GM12865 (cell line): ENCODE data around the gene KIRREL3.

Experiments
- DNase-seq: peaks from one replicate; pipeline ENCODE4 v3.0.0; 2010; ENCODE audit warnings: low read depth
- H3K4me3 ChIP-seq: 2 replicates; pipeline ENCODE4 v1.5.1; 2011; ENCODE audit warnings: mild to moderate bottlenecking, low read depth, low read length, control low read depth
- TF ChIP-seq, protein P1 (sequence below): IDR thresholded peaks from 2 replicates; pipeline ENCODE4 v1.5.1; 2011; ENCODE audit warnings: low read length, control low read depth, low read depth, inconsistent platforms; ENCODE audit not compliant: insufficient read depth; ENCODE audit errors: missing control alignments

KIRREL3 gene

DNA sequence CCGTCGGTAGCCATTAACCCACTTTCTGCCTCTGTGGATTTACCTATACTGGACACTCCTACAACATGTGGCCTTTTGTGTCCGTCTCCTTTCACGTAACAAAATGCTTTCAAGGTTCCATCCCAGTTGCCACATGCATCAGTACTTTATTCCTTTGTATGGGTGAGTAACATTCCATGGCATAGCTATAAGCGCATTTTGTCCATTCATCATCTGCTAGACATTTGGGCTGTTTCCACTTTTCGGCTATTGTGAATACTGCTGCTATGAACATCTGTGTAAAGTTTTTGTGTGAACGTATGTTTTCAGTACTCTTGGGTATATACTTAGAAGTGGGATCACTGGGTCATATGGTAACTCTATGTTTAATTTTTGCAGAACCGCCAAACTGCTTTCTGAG, 387.9 kb downstream of the KIRREL3 start:
- no peak for DNase-seq
- TF ChIP-seq, protein P1, sequence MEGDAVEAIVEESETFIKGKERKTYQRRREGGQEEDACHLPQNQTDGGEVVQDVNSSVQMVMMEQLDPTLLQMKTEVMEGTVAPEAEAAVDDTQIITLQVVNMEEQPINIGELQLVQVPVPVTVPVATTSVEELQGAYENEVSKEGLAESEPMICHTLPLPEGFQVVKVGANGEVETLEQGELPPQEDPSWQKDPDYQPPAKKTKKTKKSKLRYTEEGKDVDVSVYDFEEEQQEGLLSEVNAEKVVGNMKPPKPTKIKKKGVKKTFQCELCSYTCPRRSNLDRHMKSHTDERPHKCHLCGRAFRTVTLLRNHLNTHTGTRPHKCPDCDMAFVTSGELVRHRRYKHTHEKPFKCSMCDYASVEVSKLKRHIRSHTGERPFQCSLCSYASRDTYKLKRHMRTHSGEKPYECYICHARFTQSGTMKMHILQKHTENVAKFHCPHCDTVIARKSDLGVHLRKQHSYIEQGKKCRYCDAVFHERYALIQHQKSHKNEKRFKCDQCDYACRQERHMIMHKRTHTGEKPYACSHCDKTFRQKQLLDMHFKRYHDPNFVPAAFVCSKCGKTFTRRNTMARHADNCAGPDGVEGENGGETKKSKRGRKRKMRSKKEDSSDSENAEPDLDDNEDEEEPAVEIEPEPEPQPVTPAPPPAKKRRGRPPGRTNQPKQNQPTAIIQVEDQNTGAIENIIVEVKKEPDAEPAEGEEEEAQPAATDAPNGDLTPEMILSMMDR = no peak
- no peak overlapping the region for H3K4me3 ChIP-seq

GRCh38 chr11:126611438-126611837, 389.1 kb downstream of the KIRREL3 start:
- no peak for DNase-seq
- TF ChIP-seq, protein P1 = no peak
- H3K4me3 ChIP-seq = no peak overlapping the region

DNA sequence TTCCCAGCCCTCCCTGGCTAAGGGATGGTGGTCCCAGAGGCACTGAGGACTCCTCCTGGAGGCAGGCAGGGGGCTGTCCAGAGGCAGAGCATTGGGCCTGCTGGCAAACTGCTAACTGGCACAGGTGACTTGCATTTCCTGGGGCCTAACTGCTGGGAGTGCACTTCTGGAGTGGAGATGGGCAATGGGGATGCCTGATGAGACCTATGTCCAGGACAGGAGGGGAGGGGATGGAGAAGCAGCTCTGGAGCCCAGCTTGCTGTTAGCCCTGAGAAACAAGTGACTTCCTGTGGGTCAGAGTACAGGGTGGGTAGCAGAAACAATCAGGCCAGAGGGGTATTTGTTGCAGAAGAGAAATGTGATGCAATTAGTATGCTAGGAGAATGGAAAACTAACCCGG, 391.9 kb downstream of the KIRREL3 start:
- DNase-seq = no peak
- TF ChIP-seq, protein P1 = no peak
- no peak overlapping the region for H3K4me3 ChIP-seq

GRCh38 chr11:126607776-126608541, 392.6 kb downstream of the KIRREL3 start:
- H3K4me3 ChIP-seq = no peak overlapping the region
- TF ChIP-seq, protein P1 = no peak
- DNase-seq = no peak

DNA sequence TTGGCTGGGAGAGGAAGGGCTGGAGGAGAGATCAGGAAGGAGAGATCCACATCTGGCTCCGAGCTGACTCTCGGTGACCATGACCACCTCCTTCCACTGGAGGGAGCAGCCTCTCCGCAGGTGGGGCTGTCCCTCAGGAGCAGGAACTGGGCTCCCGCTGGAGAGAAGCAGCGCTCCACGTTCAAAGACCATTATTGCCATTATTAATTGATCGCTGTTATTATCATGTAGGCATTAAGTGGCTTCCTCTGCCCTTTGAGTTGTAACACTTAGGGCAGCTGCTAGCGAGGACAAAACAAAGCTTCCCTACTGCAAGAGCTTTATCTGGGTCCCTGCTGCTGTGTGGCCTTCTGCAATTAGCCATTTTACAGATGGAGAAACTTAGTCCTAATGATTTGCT, 393.2 kb downstream of the KIRREL3 start:
- peak; percentile 33 for DNase-seq
- H3K4me3 ChIP-seq = no peak overlapping the region

DNA sequence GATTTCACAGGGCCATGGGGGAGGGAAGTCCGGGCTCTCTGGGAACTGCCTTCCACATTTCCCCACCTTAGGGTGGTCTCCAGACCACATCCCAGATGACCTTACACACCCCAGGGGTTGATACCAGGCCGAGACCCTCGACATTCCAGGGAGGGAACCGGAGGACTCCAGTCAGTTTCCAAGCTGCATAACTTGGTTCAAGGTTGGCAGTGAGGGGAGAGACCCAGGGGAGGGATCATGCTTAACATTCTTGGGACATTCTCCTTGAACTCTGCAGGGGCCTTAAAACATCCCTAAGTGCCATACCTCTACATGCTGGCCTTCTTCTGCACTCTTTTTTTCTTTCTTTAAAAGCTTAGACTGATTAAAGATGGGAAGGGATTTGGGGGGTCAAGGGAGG, 394.1 kb downstream of the KIRREL3 start:
- no peak overlapping the region for H3K4me3 ChIP-seq
- TF ChIP-seq, protein P1 = no peak
- no peak for DNase-seq

More for the DNA sequence above, 393.2 kb downstream of the KIRREL3 start:
- TF ChIP-seq, protein P1 = peak; percentile 59

DNA sequence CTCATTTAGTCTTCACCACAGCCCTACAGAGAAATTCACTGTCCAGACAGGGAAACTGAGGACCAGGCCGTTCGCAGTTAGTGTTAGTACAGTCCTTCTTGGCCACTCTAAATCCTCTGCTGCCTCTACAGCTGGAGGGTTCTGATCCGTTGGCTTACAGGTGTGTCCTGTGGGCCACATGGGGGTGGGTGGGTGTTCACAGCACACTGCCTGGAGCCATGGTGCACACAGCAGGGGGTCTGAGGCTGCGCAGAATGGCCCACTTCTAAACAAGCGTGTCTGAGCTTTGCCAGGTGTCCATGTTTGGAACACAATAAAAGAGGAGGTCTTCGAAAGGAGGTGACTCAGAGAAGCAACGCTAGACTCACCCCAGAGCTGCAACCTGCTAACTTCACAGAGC, 396.1 kb downstream of the KIRREL3 start:
- DNase-seq = no peak
- TF ChIP-seq, protein P1 = no peak
- no peak overlapping the region for H3K4me3 ChIP-seq
